Measurements from ENCODE around the gene NAIF1. TPM values are rescaled to one million over a fixed set of nuclear protein-coding genes. Genes with fewer than 3 reads are reported as not detected.

Gene NAIF1
- polyA plus RNA-seq, 1 of the 3 experiments (the other 2 are of a cell fraction): 14.8 TPM

DNA sequence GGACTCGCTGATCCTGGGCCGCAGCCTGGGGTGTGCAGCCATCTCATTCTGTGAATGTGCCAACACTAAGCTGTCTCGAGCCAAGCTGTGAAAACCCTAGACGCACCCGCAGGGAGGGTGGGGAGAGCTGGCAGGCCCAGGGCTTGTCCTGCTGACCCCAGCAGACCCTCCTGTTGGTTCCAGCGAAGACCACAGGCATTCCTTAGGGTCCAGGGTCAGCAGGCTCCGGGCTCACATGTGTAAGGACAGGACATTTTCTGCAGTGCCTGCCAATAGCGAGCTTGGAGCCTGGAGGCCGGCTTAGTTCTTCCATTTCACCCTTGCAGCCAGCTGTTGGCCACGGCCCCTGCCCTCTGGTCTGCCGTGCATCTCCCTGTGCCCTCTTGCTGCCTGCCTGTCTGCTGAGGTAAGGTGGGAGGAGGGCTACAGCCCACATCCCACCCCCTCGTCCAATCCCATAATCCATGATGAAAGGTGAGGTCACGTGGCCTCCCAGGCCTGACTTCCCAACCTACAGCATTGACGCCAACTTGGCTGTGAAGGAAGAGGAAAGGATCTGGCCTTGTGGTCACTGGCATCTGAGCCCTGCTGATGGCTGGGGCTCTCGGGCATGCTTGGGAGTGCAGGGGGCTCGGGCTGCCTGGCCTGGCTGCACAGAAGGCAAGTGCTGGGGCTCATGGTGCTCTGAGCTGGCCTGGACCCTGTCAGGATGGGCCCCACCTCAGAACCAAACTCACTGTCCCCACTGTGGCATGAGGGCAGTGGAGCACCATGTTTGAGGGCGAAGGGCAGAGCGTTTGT is 40.5 kb upstream of the NAIF1 start:
- Histone ChIP-seq H3K4me1 (ENCODE audit: control insufficient read depth in 1 of 2, insufficient read depth in 2 of 2, low read depth in 1 of 2, low read length in 1 of 2) (peaks cover 0 to 6% of the 10 kb centered on the region in 2 experiments; a peak in 1 of 4 replicates), H3K9me3 (no peaks in the 10 kb centered on the region), H3K27me3 (ENCODE audit: insufficient read depth) (no peaks in the 10 kb centered on the region), H4K20me1 (ENCODE audit: insufficient read depth) (no peaks in the 10 kb centered on the region), H3K9ac (no peak overlapping the region), H2AFZ (ENCODE audit: low read depth) (no peak overlapping the region), H3K4me2 (no peak overlapping the region), H3K36me3 (replicated peaks in 1 of 2; ENCODE audit: control insufficient read depth in 1 of 2, insufficient read depth in 2 of 2, low read length in 1 of 2) (peaks cover 25 to 49% of the 10 kb centered on the region in 2 experiments), H3K79me2 (ENCODE audit: insufficient read depth) (peaks cover 4% of the 10 kb centered on the region; the same call in 1 of the 2 replicates), H3K27ac (ENCODE audit: low read depth in 2 of 2, low read length in 1 of 2) (no peak overlapping the region), H3K4me3 (ENCODE audit: low read depth in 2 of 2, low read length in 1 of 2) (no peak overlapping the region), H3K9me2 (no peaks in the 10 kb centered on the region), H3F3A (replicated peaks; ENCODE audit: insufficient read depth) (peaks cover 8% of the 10 kb centered on the region)
- ChIA-PET POLR2A (interaction anchor here (1.1 to 1.7 kb wide), 2 partner anchors 13 to 21 kb away, joined by 3 to 5 read pairs; no protein-coding TSS in a partner anchor), CTCF (interaction anchor here (1.0 to 18.8 kb wide), 4 partner anchors 8 to 165 kb away, joined by 3 to 246 read pairs (median 4); no protein-coding TSS in a partner anchor)
- TF ChIP-seq GABPA (IDR thresholded peaks at IDR 0.05; ENCODE audit: low read depth) (no peak), RXRA (IDR thresholded peaks at IDR 0.05; ENCODE audit: borderline replicate concordance, low read depth) (no peak), EP300 (IDR thresholded peaks at IDR 0.05; ENCODE audit: borderline replicate concordance in 1 of 2, low read depth in 1 of 2, low read length in 1 of 2) (no peak), FOSL2 (IDR thresholded peaks at IDR 0.05; ENCODE audit: borderline replicate concordance, low read depth) (no peak), CHD2 (IDR thresholded peaks at IDR 0.05; ENCODE audit: low read length, partially characterized antibody) (no peak), TCF12 (IDR thresholded peaks at IDR 0.05) (no peak), FOXJ3 (CRISPR knock-in tag; IDR thresholded peaks at IDR 0.05) (no peak), RCOR1 (IDR thresholded peaks at IDR 0.05; ENCODE audit: low read length) (no peak), GATA2 (CRISPR knock-in tag; IDR thresholded peaks at IDR 0.05) (no peak), RFX5 (IDR thresholded peaks at IDR 0.05; ENCODE audit: low read length) (no peak), POLR2AphosphoS5 (IDR thresholded peaks at IDR 0.05; ENCODE audit: low read depth, low read length) (no peak), MEF2A (IDR thresholded peaks at IDR 0.05; ENCODE audit: borderline replicate concordance, low read depth) (no peak)
- TF ChIP-seq, protein P1, sequence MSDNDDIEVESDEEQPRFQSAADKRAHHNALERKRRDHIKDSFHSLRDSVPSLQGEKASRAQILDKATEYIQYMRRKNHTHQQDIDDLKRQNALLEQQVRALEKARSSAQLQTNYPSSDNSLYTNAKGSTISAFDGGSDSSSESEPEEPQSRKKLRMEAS (IDR thresholded peaks at IDR 0.05; ENCODE audit: low read depth): no peak
- TF ChIP-seq, protein P2, sequence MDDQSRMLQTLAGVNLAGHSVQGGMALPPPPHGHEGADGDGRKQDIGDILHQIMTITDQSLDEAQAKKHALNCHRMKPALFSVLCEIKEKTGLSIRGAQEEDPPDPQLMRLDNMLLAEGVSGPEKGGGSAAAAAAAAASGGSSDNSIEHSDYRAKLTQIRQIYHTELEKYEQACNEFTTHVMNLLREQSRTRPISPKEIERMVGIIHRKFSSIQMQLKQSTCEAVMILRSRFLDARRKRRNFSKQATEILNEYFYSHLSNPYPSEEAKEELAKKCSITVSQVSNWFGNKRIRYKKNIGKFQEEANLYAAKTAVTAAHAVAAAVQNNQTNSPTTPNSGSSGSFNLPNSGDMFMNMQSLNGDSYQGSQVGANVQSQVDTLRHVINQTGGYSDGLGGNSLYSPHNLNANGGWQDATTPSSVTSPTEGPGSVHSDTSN (IDR thresholded peaks at IDR 0.05): no peak
- TF ChIP-seq, protein P3, sequence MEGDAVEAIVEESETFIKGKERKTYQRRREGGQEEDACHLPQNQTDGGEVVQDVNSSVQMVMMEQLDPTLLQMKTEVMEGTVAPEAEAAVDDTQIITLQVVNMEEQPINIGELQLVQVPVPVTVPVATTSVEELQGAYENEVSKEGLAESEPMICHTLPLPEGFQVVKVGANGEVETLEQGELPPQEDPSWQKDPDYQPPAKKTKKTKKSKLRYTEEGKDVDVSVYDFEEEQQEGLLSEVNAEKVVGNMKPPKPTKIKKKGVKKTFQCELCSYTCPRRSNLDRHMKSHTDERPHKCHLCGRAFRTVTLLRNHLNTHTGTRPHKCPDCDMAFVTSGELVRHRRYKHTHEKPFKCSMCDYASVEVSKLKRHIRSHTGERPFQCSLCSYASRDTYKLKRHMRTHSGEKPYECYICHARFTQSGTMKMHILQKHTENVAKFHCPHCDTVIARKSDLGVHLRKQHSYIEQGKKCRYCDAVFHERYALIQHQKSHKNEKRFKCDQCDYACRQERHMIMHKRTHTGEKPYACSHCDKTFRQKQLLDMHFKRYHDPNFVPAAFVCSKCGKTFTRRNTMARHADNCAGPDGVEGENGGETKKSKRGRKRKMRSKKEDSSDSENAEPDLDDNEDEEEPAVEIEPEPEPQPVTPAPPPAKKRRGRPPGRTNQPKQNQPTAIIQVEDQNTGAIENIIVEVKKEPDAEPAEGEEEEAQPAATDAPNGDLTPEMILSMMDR (IDR thresholded peaks at IDR 0.05): no peak
- TF ChIP-seq, protein P4, sequence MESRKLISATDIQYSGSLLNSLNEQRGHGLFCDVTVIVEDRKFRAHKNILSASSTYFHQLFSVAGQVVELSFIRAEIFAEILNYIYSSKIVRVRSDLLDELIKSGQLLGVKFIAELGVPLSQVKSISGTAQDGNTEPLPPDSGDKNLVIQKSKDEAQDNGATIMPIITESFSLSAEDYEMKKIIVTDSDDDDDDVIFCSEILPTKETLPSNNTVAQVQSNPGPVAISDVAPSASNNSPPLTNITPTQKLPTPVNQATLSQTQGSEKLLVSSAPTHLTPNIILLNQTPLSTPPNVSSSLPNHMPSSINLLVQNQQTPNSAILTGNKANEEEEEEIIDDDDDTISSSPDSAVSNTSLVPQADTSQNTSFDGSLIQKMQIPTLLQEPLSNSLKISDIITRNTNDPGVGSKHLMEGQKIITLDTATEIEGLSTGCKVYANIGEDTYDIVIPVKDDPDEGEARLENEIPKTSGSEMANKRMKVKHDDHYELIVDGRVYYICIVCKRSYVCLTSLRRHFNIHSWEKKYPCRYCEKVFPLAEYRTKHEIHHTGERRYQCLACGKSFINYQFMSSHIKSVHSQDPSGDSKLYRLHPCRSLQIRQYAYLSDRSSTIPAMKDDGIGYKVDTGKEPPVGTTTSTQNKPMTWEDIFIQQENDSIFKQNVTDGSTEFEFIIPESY (IDR thresholded peaks at IDR 0.05; ENCODE audit: borderline replicate concordance, low read depth): no peak
- TF ChIP-seq, protein P5, sequence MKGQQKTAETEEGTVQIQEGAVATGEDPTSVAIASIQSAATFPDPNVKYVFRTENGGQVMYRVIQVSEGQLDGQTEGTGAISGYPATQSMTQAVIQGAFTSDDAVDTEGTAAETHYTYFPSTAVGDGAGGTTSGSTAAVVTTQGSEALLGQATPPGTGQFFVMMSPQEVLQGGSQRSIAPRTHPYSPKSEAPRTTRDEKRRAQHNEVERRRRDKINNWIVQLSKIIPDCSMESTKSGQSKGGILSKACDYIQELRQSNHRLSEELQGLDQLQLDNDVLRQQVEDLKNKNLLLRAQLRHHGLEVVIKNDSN (IDR thresholded peaks at IDR 0.05; ENCODE audit: borderline replicate concordance, low read depth): no peak
- TF ChIP-seq, protein P6, sequence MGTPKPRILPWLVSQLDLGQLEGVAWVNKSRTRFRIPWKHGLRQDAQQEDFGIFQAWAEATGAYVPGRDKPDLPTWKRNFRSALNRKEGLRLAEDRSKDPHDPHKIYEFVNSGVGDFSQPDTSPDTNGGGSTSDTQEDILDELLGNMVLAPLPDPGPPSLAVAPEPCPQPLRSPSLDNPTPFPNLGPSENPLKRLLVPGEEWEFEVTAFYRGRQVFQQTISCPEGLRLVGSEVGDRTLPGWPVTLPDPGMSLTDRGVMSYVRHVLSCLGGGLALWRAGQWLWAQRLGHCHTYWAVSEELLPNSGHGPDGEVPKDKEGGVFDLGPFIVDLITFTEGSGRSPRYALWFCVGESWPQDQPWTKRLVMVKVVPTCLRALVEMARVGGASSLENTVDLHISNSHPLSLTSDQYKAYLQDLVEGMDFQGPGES (IDR thresholded peaks at IDR 0.05; ENCODE audit: low read depth, low read length): no peak
- DNase-seq: peak; percentile 12
- 95% methylated on average over 9 of the region's 18 CpGs for WGBS (ENCODE audit: low lambda C conversion rate)

All from SK-N-SH (cell line).